Upper lobe of right lung (tissue), 1 donor: ENCODE data around the gene PPM1A. TPM values are rescaled to one million over a fixed set of nuclear protein-coding genes. Genes with fewer than 3 reads are reported as not detected.

Source experiments
- ATAC-seq: fragments of 200-7000 bp; cut with Tn5 transposase; one replicate; pipeline ENCODE4 v1.9.1; 2020; ENCODE audit warnings: mild to moderate bottlenecking, moderate library complexity
- DNase-seq: peaks from one replicate; pipeline ENCODE4 v3.0.0-alpha.2; 2020
- H3K27ac ChIP-seq: fragments of 200-600 bp; one replicate; pipeline ENCODE4 v1.8.0; 2022
- H3K27me3 ChIP-seq: fragments of 200-600 bp; one replicate; pipeline ENCODE4 v1.8.0; 2022; ENCODE audit warnings: mild to moderate bottlenecking
- H3K36me3 ChIP-seq: fragments of 200-600 bp; one replicate; pipeline ENCODE4 v1.8.0; 2022
- H3K4me1 ChIP-seq: fragments of 200-600 bp; one replicate; pipeline ENCODE4 v1.8.0; 2022
- H3K4me3 ChIP-seq: fragments of 200-600 bp; one replicate; pipeline ENCODE4 v1.8.0; 2022; ENCODE audit warnings: mild to moderate bottlenecking
- H3K9me3 ChIP-seq: fragments of 200-600 bp; one replicate; pipeline ENCODE4 v1.8.0; 2022
- CTCF ChIP-seq: fragments of 200-600 bp; IDR thresholded peaks from one replicate; pipeline ENCODE4 v1.8.0; 2022; ENCODE audit warnings: antibody characterized with exemption
- intact Hi-C: fragments of 100-400 bp; cut with DNase I; formaldehyde crosslinking; loops from one replicate; pipeline ENCODE4 v1.11.0; 2022
- total RNA-seq: library from RNA; stranded (reverse); fragmentation: NEBNext Ultra II Directional; extraction: Animal tissue kit (Norgen Biotek cat#: 25700); gene quantifications from one replicate; pipeline ENCODE4 v1.2.1, GENCODE V29; 2021
- donor health status: DM: no; HTN: yes; CAD: no; lungs with severe emphysema.

PPM1A gene
- total RNA-seq, 1 donor from 2014 or later = 50.2 TPM

GRCh38 chr14:60303745-60304144 lies 54.7 kb downstream of the PPM1A start:
- no peak for DNase-seq
- Histone ChIP-seq H3K4me3 (no peak overlapping the region), H3K4me1 (no peaks in the 10 kb centered on the region), H3K36me3 (no peaks in the 10 kb centered on the region), H3K27me3 (no peaks in the 10 kb centered on the region), H3K27ac (no peak overlapping the region), H3K9me3 (no peaks in the 10 kb centered on the region)
- intact Hi-C loops = no loop called here
- no peak for ATAC-seq
- no peak for TF ChIP-seq CTCF

- no peak overlapping the region for H3K27ac ChIP-seq
- no peaks in the 10 kb centered on the region for H3K27me3 ChIP-seq
- DNase-seq (no peak), ATAC-seq (no peak)
- no peak overlapping the region for H3K4me3 ChIP-seq
- no peaks in the 10 kb centered on the region for H3K4me1 ChIP-seq
- no peak for TF ChIP-seq CTCF
- intact Hi-C loops = no loop called here
- H3K36me3 ChIP-seq = no peaks in the 10 kb centered on the region
- no peaks in the 10 kb centered on the region for H3K9me3 ChIP-seq
Measured at GRCh38 chr14:60304509-60304908, 55.5 kb downstream of the PPM1A start.

- no peak for TF ChIP-seq CTCF
- H3K27ac ChIP-seq = no peak overlapping the region
- H3K4me1 ChIP-seq = no peaks in the 10 kb centered on the region
- ATAC-seq (no peak), DNase-seq (no peak)
- intact Hi-C loops = no loop called here
- no peaks in the 10 kb centered on the region for H3K9me3 ChIP-seq
- H3K4me3 ChIP-seq = no peak overlapping the region
- H3K27me3 ChIP-seq = no peaks in the 10 kb centered on the region
- no peaks in the 10 kb centered on the region for H3K36me3 ChIP-seq
Measured at GRCh38 chr14:60309867-60310552, 61.0 kb downstream of the PPM1A start.

- Histone ChIP-seq H3K9me3 (no peaks in the 10 kb centered on the region), H3K4me1 (no peaks in the 10 kb centered on the region), H3K27ac (no peak overlapping the region), H3K4me3 (no peak overlapping the region), H3K27me3 (peaks cover 5% of the 10 kb centered on the region), H3K36me3 (no peaks in the 10 kb centered on the region)
- intact Hi-C loops = no loop called here
- no peak for ATAC-seq
- no peak for TF ChIP-seq CTCF
- DNase-seq = no peak
Measured at GRCh38 chr14:60311417-60311816, 62.4 kb downstream of the PPM1A start.

- TF ChIP-seq CTCF = no peak
- Histone ChIP-seq H3K36me3 (no peaks in the 10 kb centered on the region), H3K27me3 (peaks cover 15% of the 10 kb centered on the region), H3K4me1 (no peaks in the 10 kb centered on the region), H3K9me3 (no peaks in the 10 kb centered on the region), H3K27ac (no peak overlapping the region), H3K4me3 (no peak overlapping the region)
- ATAC-seq (no peak), DNase-seq (no peak)
- intact Hi-C loops = no loop called here
Measured at GRCh38 chr14:60313093-60313492, 64.1 kb downstream of the PPM1A start.
